HG03039 (cell line): ENCODE results near the gene KIAA1217.

Source experiments
- ATAC-seq: cut with Tn5 transposase; IDR thresholded peaks from one replicate; pipeline ENCODE4 v1.9.1; 2021; ENCODE audit warnings: mild to moderate bottlenecking, moderate library complexity; ENCODE audit not compliant: unreplicated experiment

KIAA1217 gene

GRCh38 chr10:24485304-24485703, 276.4 kb downstream of the KIAA1217 start:
- no peak for ATAC-seq

- no peak for ATAC-seq
Measured at GRCh38 chr10:24488631-24489030, 279.7 kb downstream of the KIAA1217 start.

- no peak for ATAC-seq
Measured at GRCh38 chr10:24493165-24493564, 284.2 kb downstream of the KIAA1217 start.

DNA sequence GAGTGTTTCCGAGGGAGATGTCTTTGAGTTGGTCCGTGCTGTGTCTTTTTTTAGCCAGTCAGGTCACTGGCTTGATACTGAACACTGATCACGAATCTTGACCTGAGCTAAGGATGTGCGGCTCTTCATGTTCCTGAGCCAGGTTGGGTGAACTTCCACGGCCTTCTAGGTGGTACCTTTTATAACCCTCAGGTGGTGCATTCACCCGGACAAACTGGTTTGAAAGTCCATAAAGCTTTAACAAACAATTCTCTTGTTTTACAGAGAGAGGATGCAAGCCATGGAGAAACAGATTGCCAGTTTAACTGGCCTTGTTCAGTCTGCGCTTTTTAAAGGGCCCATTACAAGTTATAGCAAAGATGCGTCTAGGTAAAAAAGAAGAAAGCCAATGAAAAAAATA, 285.3 kb downstream of the KIAA1217 start:
- no peak for ATAC-seq

DNA sequence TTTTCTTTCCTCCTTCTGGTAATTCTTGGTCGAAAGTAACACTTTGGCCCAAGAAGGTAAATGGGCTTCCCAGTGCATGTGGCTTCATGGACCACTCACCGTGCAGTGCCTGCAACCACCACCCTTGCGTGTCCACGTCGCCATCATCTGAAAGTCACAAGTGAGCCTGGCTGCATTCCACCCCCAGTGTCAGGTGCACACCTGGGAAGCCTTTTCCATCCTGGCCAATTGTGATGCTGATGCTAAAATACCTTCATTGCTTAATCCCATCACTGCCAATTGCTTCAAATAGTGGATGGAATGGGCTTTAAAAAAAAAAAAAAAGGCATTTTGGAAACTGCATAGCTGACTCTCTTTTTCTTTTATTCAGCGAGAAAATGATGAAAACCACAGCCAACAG, 285.8 kb downstream of the KIAA1217 start:
- no peak for ATAC-seq

DNA sequence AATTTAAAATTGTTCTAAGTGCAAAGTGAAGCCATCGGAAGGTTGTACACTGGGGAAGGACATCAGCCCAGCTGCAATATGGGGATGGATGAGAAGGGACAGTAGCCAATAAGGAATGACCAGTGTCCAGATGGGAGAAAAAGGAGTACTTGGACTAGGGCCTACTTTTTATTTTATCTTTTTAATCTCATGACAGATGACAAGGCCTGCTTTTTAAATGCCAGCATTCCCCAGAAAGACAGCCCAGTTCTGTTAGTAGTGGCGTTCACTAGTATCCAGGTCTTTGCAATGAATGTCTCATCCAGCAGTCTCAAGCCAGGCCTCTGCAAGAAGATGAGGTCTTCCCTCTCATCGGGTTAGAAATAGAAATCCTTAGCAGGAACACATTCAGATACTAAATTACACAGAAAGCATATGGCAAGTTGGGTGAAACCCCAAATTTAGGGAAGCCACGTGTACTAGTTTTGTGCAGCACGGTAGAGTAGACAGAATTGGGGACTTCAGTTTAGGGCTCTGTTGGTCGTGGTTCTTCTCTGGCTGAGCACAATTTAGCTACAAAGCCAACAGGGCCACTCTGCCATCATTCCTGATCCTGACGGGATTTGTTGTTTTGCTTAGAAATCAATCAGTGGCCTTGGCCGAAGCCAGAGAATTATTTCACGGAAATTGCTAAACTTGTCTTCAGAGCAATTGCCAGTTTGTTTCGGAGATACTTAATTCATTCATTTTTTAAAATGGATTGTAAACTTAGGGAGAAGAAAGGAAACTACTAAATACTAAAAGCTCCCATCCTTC, 286.9 kb downstream of the KIAA1217 start:
- ATAC-seq, result no peak

DNA sequence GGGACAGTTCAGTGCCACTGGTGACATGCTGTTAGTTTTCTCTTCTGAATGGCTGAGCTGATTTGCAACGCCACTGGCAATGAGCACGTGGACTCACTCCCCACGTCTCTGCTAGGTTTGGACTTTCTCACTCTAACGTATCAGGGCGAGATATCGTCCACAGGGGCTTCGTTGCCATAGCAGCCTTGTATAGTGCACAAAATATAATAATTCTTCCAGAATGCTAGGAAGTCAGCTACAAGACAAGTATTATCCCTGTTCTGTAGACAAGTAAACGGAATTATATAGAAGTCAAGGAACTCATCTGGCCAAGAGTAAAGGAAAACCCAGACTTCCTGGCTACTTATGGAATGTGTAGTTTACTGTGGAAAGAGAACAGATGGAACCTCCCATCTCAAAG, 288.0 kb downstream of the KIAA1217 start:
- no peak for ATAC-seq

DNA sequence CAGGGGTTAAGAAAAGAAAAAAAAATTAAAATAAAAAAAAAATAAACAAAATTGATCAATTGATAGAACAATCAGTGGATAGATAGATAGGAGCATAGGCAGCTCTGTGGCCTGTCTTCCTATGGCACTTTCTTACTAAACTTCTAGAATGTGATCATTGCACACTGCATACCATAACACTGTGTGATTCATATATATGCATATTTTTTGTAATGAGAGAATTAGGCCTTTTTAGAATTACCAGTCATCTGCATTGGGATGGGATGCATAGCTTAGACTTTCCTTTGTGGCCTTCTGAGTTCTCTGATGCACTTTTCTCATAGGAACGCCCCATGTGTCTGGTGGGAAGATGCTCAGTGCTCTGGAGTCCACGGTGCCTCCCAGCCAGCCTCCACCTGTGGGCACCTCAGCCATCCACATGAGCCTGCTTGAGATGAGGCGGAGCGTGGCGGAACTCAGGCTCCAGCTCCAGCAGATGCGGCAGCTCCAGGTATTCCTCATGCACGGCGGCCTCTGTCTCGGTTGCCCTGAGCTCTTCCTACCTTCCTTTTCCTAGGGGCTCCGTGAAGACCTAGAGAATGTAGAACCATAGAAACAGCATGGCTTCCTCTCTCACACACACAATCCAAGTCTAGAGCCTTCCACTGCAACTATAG, 292.2 kb downstream of the KIAA1217 start:
- ATAC-seq, result no peak

DNA sequence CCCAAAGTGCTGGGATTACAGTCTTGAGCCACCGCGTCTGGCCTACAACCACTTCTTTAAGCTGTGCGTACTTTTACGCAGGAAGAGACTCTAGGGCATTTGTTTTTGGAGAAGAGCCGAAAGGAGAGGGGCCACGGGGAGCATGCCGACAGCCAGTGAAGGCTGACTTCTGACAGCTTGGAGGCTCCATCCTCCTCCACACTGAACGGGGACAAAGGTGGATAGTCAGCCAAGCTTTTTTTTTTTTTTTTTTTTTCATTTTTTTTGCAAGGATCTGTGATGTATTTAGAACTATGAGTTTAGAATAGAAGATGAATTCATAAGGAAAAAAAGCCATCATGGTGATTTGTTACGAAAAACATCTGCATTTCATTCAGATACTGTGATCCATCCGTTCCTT, 293.1 kb downstream of the KIAA1217 start:
- no peak for ATAC-seq

- ATAC-seq, result no peak
Measured at GRCh38 chr10:24502801-24503460, 294.0 kb downstream of the KIAA1217 start.

DNA sequence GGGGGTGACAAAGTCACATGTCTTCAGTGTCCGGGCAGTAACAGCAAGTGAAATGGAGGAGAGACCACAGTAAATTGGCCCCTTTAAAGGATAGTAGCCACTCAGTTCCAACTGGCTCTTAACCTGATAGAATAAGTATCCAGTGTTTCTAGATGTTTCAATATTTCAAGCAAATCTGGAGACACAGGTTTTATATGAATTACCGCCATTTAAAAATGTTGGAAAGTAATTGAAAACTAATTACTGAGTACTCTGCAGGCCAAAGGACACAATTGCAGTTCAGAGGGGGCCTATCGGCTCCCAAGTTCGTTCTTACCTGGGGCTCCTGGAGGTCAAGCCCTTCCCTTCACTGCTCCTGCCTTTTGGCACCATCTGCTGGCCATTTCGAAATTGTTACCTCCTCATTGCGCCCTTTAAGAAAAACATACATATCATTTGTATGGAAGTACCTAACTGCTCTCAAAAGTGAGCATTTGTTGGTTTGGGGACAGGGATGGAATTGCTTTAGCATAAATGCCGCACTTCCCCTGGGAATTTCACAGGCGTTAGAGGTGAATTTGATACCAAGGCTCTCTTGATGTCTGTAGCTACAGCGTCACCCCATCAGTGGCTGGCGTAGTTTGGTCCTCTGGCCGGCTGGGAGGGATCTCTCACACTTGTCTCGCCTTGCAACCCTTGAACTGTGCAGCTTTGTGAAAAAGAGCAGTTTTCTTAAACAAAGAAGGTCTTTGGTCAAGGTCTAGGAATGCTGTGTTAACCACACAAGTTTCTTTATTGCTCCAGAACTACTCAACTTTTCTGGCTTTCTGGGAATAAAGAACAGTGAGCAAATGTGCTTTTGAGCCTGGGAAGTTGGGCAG, 294.8 kb downstream of the KIAA1217 start:
- peak; percentile 59 for ATAC-seq

DNA sequence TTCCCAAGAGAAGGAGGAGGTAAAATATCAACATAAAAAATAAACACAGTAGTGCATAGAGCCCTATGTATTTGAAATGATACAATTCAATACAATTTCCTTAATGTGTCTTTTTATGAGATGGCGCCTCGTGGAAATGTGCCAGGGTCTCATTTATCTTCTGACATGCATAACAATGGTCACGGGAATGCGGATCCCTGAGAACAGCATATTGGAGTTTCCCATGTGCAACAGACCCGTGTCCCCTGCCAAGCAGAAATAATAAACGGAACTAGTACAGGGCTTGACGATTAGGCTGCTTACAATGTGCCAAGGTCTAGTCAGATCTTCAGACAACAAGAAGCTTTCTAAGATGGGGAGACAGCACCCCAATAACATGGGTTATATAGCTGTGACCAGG, 296.8 kb downstream of the KIAA1217 start:
- no peak for ATAC-seq

- ATAC-seq, result no peak
Measured at GRCh38 chr10:24513155-24513554, 304.2 kb downstream of the KIAA1217 start.

DNA sequence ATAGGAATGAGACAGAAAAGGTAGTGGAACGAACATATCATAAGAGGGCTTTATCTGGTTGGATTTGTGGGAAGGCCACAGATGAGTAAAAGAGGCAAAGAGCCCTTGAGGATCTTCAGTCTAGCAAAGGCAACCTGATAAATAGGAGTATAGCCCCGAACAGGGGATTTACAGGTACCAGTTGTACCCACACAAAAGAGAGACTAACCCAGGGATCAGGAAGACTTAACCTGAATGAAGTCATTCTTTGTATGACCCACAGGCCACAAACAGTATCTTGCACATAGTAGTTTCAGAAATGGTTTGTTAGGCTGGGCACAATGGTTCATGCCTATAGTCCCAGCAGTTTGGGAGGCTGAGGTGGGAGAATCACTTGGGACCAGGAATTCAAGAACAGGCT, 306.5 kb downstream of the KIAA1217 start:
- no peak for ATAC-seq

GRCh38 chr10:24518411-24518810, 309.5 kb downstream of the KIAA1217 start:
- no peak for ATAC-seq

GRCh38 chr10:24518981-24519597, 310.2 kb downstream of the KIAA1217 start:
- no peak for ATAC-seq

- no peak for ATAC-seq
Measured at GRCh38 chr10:24519950-24520349, 311.0 kb downstream of the KIAA1217 start.

DNA sequence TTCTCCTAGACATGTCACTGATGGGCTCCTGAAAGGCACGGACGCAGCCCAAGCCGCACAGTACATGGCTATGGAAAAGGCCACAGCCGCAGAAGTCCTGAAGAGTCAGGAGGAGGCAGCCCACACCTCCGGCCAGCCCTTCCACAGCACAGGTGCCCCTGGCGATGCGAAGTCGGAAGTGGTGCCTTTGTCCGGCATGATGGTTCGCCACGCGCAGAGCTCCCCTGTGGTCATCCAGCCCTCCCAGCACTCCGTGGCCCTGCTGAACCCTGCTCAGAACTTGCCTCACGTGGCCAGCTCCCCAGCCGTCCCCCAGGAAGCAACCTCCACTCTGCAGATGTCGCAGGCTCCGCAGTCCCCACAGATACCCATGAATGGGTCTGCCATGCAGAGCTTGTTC, 315.4 kb downstream of the KIAA1217 start:
- ATAC-seq, result no peak

DNA sequence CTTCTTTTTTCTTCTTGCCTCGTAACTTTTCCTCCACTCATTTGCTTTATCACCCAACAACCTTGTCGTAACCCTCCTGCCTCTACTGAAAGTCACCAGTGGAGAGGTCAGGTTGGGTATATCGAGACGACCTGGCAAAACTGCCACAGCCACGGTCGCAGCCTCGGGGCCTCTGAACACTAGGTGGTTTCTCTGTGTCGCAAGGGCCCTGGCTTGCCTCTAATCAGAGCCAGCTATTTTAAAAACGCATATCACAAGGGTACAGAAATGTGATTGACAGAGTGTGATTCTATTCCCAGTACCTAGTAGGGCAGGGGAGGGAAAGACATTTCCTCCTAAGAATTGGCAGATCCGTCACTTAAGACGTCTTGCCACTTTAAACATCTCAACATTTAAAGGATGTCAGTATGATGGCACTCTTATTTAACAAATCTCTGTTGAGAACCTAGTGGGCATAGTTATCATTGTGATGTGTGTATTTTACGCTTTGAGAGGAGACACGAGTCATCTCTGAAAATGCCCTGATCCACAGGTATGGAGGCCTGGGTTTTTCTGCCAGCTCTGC, 317.2 kb downstream of the KIAA1217 start:
- no peak for ATAC-seq

DNA sequence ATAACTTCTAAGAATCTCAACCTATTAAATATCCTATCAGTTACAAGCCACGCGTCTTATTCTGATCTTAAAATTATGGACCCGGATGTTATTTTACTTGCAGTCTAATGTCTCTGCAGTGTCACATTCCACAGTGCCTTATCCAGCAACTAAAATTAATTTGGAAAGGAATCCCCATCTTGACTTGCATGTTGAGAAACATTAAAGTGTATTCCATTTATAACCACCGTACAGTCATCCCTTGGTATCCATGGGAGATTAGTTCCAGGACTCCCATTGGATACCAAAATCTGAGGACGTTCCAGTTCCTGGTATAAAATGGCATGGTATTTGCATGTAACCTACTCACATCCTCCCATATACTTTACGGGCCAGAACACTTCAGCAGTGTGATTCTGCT, 320.0 kb downstream of the KIAA1217 start:
- no peak for ATAC-seq
